Kidney epithelial cell (primary cell): ENCODE data around the gene PLEKHG3. TPM values are rescaled to one million over a fixed set of nuclear protein-coding genes. Genes with fewer than 3 reads are reported as not detected.

ENCODE experiments used
- DNase-seq: peaks from one replicate; pipeline ENCODE4 v3.0.0-alpha.2; 2010; ENCODE audit warnings: low read depth
- H3K27me3 ChIP-seq: 2 replicates; pipeline ENCODE4 v1.6.0; 2011; ENCODE audit warnings: low read length; ENCODE audit not compliant: control insufficient read depth, insufficient read depth
- H3K36me3 ChIP-seq: 2 replicates; pipeline ENCODE4 v1.5.1; 2011; ENCODE audit warnings: low read length; ENCODE audit not compliant: control insufficient read depth, insufficient read depth
- H3K4me3 ChIP-seq: 2 replicates; pipeline ENCODE4 v1.5.1; 2011; ENCODE audit warnings: low read depth, mild to moderate bottlenecking, control low read depth, low read length
- total RNA-seq: library from RNA; depleted of rRNA; stranded (reverse); fragments of >200 nt; gene quantifications from 2 replicates; pipeline ENCODE4 v1.2.3, GENCODE V29; 2015
- TF ChIP-seq, protein P1 (sequence below): IDR thresholded peaks from 2 replicates; pipeline ENCODE4 v1.5.1; 2011; ENCODE audit warnings: mild to moderate bottlenecking, moderate library complexity, low read length, control low read depth, inconsistent platforms; ENCODE audit not compliant: insufficient read depth, poor library complexity, severe bottlenecking

Gene PLEKHG3
- total RNA-seq, 1 donor from 2014 or later: 136 TPM

DNA sequence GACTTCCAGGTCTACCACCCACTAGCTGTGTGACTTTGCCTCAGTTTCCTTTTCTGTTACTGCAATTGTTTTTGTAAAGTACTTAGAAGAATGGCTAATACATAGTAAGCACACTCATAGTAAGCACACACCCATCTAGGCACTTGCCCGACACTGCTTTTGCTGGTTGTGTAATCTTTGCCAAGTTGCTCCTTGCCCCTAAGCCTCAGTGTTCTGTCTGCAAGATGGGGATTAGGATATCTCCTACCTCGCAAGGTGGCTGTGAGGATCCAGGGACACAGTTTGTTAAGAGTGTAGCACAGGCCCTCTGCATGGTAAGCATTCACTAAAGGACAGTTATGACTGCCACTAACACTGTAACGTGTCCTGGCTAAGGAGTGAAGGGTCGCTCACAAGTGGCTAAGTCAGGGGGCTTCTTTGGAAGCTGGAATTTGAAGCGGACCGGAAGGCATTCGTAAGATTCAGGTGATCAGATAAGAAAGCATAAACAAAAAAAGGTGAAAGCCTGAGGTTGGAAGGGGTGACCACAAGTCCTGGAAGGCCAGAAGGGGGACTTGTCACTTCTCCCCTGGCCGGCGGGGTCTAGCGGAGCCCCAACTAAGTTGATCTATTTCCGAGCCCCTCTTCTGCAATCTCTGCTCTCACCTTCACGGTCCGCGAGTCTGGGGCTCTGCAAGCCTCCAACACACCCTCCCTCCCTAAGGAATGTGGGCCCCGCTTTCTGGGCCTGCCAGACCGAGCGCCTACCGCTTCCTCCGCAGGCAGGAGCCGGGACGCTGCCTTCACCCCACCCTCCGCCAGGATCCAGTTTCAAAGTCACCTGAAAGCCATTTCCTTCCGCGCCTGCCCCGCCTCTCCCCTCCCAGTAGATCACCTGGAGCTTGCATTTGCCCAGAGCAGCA, 1.5 kb upstream of the PLEKHG3 start:
- H3K27me3 ChIP-seq: no peaks in the 10 kb centered on the region
- H3K36me3 ChIP-seq: no peaks in the 10 kb centered on the region
- TF ChIP-seq, protein P1, sequence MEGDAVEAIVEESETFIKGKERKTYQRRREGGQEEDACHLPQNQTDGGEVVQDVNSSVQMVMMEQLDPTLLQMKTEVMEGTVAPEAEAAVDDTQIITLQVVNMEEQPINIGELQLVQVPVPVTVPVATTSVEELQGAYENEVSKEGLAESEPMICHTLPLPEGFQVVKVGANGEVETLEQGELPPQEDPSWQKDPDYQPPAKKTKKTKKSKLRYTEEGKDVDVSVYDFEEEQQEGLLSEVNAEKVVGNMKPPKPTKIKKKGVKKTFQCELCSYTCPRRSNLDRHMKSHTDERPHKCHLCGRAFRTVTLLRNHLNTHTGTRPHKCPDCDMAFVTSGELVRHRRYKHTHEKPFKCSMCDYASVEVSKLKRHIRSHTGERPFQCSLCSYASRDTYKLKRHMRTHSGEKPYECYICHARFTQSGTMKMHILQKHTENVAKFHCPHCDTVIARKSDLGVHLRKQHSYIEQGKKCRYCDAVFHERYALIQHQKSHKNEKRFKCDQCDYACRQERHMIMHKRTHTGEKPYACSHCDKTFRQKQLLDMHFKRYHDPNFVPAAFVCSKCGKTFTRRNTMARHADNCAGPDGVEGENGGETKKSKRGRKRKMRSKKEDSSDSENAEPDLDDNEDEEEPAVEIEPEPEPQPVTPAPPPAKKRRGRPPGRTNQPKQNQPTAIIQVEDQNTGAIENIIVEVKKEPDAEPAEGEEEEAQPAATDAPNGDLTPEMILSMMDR: no peak
- H3K4me3 ChIP-seq: no peak overlapping the region
- no peak for DNase-seq

DNA sequence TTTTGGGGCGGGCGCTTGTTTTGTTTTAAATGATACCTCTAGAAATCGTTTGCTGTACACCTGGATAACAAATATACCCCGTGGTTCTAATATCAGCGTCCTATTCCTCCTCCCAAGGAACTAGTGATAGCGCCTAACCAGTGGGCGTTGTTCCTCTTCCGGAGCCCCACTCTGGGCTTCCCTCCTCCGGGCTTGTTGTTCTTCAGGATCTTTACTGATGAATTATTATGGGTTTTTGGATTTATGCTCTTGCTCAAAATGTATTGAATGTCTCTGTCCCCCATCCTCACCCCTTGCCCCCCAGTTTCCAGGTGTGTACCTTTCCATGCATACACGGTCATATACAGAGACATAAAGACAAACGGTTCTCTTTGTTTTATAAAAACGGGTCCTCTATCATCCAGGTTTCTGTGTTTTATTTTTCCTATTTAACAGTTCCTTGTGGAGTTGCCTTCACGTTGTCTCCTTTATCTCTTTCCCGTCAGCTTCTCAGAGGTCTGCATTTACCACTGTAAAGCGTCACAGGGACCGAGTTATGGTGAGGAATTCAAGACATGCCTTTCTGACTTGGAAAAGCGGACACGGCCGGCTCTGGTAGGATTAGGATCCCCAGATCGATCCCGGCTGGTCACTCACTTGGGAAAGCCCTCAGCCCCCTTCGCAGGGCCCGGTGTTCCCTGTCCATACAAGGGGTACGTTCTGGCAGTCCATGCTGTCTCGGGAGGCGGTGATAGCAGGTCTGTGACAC, 655 bp upstream of the PLEKHG3 start:
- peak overlapping the region; percentile 35 for H3K4me3 ChIP-seq
- TF ChIP-seq, protein P1: no peak
- no peaks in the 10 kb centered on the region for H3K27me3 ChIP-seq
- no peaks in the 10 kb centered on the region for H3K36me3 ChIP-seq
- DNase-seq: no peak

DNA sequence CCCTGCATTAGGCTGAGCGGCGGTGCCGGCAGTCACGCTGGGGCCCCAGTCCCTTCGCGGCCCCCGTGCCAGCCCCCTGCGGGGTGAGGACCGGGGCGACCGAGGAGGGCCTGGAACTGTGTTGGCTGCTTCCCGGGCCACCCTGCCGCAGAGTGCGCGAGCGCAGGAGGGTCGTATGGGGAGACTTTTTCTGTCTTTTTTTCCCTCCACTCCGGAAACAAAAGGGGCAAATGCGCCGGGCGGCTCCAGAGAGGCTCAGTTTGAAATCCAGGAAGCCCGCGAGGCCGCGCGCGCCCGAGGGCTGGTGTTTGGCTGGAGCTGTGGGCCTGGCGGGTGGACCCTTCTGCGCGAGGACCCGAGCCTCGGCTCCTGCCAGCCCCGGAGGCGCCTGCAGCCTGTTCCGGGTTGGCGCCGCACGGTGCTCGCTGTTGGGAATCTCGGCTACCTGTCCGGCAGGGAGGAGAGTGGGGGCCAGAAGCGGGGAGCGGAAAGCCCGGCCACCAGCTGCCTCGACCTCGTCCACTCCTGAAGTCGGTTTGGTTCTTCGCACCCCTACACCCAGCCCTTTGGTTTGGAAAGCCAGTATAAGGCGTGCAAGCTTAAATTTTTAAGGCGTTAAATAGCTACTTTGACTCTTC, 638 bp downstream of the PLEKHG3 start:
- TF ChIP-seq, protein P1: no peak
- peak overlapping the region; percentile 77 for H3K4me3 ChIP-seq
- H3K27me3 ChIP-seq: no peaks in the 10 kb centered on the region
- H3K36me3 ChIP-seq: no peaks in the 10 kb centered on the region
- no peak for DNase-seq

DNA sequence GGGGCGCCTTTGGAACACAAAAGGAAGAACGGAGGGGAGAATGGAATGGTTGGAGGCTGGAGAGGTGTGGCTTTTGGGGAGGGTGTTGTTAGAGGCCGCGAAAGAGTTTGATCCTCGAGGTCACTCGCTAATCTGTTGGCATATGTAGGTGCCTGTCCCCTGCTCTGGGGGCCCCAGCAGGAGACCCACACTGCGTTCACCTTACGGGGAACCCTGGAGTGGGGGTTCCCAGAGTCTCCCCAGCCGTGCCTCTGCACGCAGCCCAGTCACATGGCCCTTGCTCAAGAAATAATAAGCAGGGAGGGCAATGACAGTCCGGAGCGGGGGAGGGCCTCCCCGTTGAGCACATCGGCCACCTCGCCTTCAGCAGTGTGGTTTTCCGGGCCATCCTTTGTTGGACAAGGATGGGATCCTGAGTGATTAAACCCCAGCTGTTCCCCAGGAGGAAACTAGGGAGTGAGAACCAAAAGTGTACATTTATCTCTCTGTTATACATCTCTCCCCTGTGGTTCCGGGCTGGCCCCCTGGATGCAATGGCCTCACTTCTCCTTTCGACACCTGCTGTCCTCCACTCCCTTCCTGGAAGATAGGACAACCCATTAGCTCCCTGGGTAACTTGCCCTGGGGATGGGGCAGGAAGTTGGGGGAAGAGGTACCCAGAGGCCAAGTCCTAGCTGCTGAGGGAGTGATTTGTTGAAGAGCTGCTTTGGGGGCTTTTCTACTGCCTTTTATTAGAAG, 1.3 kb downstream of the PLEKHG3 start:
- Histone ChIP-seq H3K36me3 (no peaks in the 10 kb centered on the region), H3K4me3 (peak overlapping the region; percentile 77), H3K27me3 (no peaks in the 10 kb centered on the region)
- no peak for DNase-seq
- TF ChIP-seq, protein P1: no peak

DNA sequence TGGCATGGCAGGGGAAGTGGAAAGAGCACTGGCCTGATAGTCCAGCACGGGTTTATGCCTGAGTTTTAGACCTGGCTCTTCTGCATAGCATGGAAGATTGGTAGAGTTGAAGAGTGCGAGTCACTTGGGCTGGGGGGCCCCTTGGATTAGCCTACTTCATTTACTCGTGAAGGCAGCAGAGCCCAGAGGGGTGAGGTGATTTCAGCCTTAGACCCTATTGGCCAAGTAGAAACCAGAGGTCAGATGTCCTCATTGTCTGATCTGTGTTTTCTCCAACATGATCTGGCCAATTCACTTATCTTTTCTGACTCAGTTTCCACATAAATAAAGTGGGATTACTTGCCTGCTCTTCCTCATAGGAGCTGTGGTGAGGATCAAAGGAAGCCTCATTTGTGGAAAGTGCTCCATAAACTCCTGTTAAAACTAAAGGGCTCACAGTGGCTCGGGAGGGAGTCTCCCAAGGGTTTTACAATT, 1.9 kb downstream of the PLEKHG3 start:
- H3K27me3 ChIP-seq: no peaks in the 10 kb centered on the region

More for the DNA sequence above, 1.9 kb downstream of the PLEKHG3 start:
- TF ChIP-seq, protein P1: no peak
- DNase-seq: no peak
- H3K36me3 ChIP-seq: no peaks in the 10 kb centered on the region
- H3K4me3 ChIP-seq: peak overlapping the region; percentile 77
